Measurements from ENCODE around the gene INAVA.

INAVA gene

DNA sequence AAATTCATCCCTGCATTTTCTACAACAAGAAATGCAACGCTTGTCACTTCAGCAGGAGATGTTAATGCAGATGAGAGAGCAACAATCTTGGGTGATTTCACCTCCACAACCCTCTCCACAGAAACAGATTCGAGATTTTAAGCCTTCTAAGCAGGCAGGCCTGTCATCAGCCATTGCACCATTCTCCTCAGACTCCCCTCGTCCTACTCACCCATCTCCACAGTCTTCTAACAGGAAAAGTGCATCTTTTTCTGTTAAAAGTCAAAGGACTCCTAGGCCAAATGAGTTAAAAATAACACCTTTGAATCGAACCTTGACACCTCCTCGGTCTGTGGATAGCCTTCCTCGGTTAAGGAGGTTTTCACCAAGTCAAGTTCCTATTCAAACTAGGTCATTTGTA, 45.3 kb upstream of the INAVA start:
- TF ChIP-seq EZH2 (IDR thresholded peaks at IDR 0.05; ENCODE audit: borderline replicate concordance, low read depth, low read length, severe bottlenecking): no peak
- TF ChIP-seq, protein P1, sequence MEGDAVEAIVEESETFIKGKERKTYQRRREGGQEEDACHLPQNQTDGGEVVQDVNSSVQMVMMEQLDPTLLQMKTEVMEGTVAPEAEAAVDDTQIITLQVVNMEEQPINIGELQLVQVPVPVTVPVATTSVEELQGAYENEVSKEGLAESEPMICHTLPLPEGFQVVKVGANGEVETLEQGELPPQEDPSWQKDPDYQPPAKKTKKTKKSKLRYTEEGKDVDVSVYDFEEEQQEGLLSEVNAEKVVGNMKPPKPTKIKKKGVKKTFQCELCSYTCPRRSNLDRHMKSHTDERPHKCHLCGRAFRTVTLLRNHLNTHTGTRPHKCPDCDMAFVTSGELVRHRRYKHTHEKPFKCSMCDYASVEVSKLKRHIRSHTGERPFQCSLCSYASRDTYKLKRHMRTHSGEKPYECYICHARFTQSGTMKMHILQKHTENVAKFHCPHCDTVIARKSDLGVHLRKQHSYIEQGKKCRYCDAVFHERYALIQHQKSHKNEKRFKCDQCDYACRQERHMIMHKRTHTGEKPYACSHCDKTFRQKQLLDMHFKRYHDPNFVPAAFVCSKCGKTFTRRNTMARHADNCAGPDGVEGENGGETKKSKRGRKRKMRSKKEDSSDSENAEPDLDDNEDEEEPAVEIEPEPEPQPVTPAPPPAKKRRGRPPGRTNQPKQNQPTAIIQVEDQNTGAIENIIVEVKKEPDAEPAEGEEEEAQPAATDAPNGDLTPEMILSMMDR (IDR thresholded peaks at IDR 0.05; ENCODE audit: borderline replicate concordance, extremely low read depth, low read length, poor library complexity, severe bottlenecking): no peak
- Histone ChIP-seq H3K4me1 (ENCODE audit: insufficient read depth, low read length) (no peaks in the 10 kb centered on the region), H3K79me2 (ENCODE audit: insufficient read depth, low read length) (no peaks in the 10 kb centered on the region), H3K9ac (ENCODE audit: low read depth, low read length) (no peak overlapping the region), H3K4me2 (ENCODE audit: insufficient read depth, low read length) (no peak overlapping the region), H3K9me3 (ENCODE audit: insufficient read depth, low read length, severe bottlenecking) (no peaks in the 10 kb centered on the region), H3K27me3 (ENCODE audit: insufficient read depth, low read length, poor library complexity) (no peaks in the 10 kb centered on the region), H3K27ac (ENCODE audit: low read length) (no peak overlapping the region), H4K20me1 (ENCODE audit: insufficient read depth, low read length) (no peaks in the 10 kb centered on the region), H3K36me3 (ENCODE audit: insufficient read depth, low read length) (no peaks in the 10 kb centered on the region), H3K4me3 (ENCODE audit: low read depth in 1 of 2, low read length in 2 of 2) (no peak overlapping the region), H2AFZ (ENCODE audit: low read depth, low read length) (no peak overlapping the region)
- DNase-seq (no peak), ATAC-seq (ENCODE audit: insufficient read depth, low read depth) (no peak)

DNA sequence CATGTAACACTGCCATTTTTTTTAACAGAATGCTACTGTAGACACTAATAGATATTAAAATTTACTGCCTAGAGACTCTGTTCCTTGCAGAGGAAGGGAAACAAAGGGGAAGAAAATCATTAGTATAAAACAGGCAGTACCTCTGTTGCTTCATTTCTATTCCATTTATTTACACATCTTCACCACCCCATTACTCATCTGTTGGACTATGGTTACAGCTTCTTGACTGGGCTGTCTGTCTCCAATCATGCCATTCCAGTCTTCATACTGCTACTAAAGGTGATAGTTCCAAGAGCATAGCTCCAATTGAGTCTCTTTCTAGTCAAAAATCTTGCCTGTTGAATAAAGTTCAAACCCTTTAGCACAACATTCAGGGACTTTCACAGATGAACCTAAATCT, 44.1 kb upstream of the INAVA start:
- Histone ChIP-seq H3K4me3 (ENCODE audit: low read depth in 1 of 2, low read length in 2 of 2) (no peak overlapping the region), H3K9me3 (ENCODE audit: insufficient read depth, low read length, severe bottlenecking) (no peaks in the 10 kb centered on the region), H3K27ac (ENCODE audit: low read length) (no peak overlapping the region), H3K36me3 (ENCODE audit: insufficient read depth, low read length) (no peaks in the 10 kb centered on the region), H3K4me2 (ENCODE audit: insufficient read depth, low read length) (no peak overlapping the region), H3K4me1 (ENCODE audit: insufficient read depth, low read length) (no peaks in the 10 kb centered on the region), H4K20me1 (ENCODE audit: insufficient read depth, low read length) (no peaks in the 10 kb centered on the region), H2AFZ (ENCODE audit: low read depth, low read length) (no peak overlapping the region), H3K27me3 (ENCODE audit: insufficient read depth, low read length, poor library complexity) (no peaks in the 10 kb centered on the region), H3K9ac (ENCODE audit: low read depth, low read length) (no peak overlapping the region), H3K79me2 (ENCODE audit: insufficient read depth, low read length) (no peaks in the 10 kb centered on the region)
- ATAC-seq (ENCODE audit: insufficient read depth, low read depth) (no peak), DNase-seq (no peak)
- TF ChIP-seq, protein P1 (IDR thresholded peaks at IDR 0.05; ENCODE audit: borderline replicate concordance, extremely low read depth, low read length, poor library complexity, severe bottlenecking): no peak
- TF ChIP-seq EZH2 (IDR thresholded peaks at IDR 0.05; ENCODE audit: borderline replicate concordance, low read depth, low read length, severe bottlenecking): no peak

DNA sequence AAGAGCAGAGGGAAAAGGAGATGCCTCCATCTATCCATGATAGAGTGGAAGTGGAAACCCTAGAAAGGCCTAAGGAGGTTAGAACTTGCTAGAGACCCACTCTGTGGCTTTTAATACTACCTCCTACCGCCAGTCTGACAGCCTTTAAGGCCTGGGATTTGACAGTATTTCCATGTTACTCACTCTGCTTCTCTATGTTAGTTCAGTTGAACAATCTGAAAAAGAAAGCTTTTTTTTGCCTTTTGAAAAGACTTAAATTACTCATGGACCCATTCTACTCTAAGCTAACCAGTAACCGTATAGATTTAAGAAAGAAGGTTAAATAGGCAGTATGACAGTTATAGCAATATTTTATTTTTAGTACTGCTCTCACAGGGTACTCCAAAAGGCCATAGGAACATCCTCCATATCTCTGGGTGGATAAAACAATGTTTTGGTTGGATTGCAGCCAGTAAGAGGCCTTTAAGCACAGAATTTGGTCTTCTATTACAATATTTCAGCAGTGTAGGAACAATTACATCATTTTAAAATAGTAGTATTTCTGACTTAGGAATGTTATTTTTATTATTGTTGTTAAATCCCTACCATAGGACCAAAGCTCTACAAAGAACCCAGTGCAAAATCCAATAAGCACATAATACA, 37.9 kb upstream of the INAVA start:
- ATAC-seq (ENCODE audit: insufficient read depth, low read depth) (no peak), DNase-seq (no peak)
- H3K4me2 ChIP-seq (ENCODE audit: insufficient read depth, low read length): no peak overlapping the region
- H3K4me3 ChIP-seq (ENCODE audit: low read depth in 1 of 2, low read length in 2 of 2): no peak overlapping the region
- H4K20me1 ChIP-seq (ENCODE audit: insufficient read depth, low read length): no peaks in the 10 kb centered on the region
- TF ChIP-seq, protein P1 (IDR thresholded peaks at IDR 0.05; ENCODE audit: borderline replicate concordance, extremely low read depth, low read length, poor library complexity, severe bottlenecking): no peak
- no peak for TF ChIP-seq EZH2 (IDR thresholded peaks at IDR 0.05; ENCODE audit: borderline replicate concordance, low read depth, low read length, severe bottlenecking)
- H3K9me3 ChIP-seq (ENCODE audit: insufficient read depth, low read length, severe bottlenecking): no peaks in the 10 kb centered on the region
- H3K27me3 ChIP-seq (ENCODE audit: insufficient read depth, low read length, poor library complexity): no peaks in the 10 kb centered on the region
- H3K79me2 ChIP-seq (ENCODE audit: insufficient read depth, low read length): no peaks in the 10 kb centered on the region
- no peaks in the 10 kb centered on the region for H3K4me1 ChIP-seq (ENCODE audit: insufficient read depth, low read length)
- H3K9ac ChIP-seq (ENCODE audit: low read depth, low read length): no peak overlapping the region
- no peak overlapping the region for H2AFZ ChIP-seq (ENCODE audit: low read depth, low read length)
- H3K36me3 ChIP-seq (ENCODE audit: insufficient read depth, low read length): 0 out of 2 replicates have a peak, but pooled peaks cover 4% of the 10 kb centered on the region
- no peak overlapping the region for H3K27ac ChIP-seq (ENCODE audit: low read length)

Data from DND-41 (cell line).